ENCODE measurements around the gene RASL10B.
A peak's percentile ranks its signal among the peaks of the same experiment; 100 is the strongest.
"Not testable (repeated sequence)": the region's sequence is repeated elsewhere in the genome, so short reads cannot be mapped to it uniquely, and the experiment has no call there.

Gene RASL10B

DNA sequence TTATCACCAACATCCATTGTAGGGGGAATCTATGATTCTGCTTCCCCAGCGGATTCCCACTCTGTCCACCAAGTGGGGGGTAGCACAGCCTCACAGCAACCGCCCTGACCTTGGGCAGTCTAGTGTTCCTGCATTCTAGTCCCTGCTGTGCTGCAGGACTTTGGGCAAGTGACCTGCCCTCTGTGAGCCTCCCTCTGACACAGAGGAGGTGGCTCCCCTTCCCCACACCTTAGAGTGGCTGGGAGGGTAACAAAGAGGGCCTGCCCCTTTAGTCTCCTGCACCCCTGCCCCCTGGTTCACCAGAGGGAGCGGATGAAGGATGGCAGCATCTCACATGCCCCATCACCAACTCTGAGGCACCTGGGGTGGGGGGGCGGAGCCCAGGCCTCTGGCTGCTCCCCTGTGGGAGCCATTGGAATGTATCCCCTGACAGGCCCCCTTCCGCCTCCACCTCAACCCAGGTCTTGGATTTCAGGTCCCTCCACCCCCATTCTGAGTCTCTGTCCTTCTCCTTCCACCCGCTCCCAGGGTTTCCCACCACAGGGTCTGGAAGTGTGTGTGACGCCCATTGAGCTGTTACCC is 11.5 kb downstream of the RASL10B start:
- DNase-seq (ENCODE audit: low read depth) = no peak

DNA sequence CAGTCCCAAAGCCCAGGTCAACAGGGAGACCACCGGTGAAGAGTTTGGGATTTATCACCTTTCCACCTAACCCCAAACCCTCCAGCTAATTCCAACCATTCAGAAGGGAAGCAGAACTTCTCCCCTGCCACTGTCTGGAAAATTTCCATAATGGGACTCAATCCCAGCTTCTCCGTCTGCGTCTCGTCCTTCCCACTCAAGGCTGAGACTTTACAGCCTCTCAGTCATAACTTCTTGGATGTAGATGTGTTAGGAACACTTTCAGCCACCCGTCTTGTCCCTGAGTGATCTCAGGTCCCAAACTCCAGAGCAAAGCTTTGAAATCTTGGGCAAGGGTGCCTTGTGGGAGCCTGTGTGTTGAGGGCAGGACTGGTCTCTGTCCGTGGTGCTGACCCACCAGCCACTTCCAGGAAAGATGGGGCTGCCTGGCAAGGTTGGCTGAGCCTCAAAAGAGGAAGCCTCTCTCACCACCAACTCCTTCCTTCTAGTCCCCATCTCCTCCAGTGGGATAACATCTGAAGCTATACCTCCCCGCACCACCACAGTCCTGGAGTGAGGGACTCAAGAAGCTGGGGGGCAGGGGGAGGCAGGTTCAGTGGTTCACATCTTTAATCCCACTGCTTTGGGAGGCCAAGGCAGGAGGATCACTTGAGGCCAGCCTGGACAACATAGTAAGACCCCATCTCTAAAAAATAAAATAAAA is 12.3 kb downstream of the RASL10B start:
- no peak for DNase-seq (ENCODE audit: low read depth)

DNA sequence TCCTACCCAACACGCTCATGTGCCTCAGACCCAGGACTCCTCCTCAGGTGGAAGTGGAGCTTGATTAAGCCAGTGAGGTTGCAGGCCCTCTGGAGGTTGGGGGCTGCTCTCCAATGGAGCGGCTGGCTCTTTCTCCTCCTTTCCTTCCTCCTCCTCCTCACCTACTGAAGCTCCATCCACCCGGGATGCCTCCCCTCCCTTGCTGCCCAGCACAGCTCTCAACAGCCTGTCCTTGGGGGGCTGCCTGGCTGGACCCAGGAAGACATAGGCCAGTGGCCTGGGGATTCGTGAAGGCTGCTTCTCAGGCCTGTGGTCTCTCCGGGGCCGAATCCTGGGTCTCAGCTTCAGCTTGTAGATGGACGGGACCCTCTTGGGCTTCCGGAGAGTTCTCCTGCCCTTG is 13.4 kb downstream of the RASL10B start:
- no peak for DNase-seq (ENCODE audit: low read depth)

DNA sequence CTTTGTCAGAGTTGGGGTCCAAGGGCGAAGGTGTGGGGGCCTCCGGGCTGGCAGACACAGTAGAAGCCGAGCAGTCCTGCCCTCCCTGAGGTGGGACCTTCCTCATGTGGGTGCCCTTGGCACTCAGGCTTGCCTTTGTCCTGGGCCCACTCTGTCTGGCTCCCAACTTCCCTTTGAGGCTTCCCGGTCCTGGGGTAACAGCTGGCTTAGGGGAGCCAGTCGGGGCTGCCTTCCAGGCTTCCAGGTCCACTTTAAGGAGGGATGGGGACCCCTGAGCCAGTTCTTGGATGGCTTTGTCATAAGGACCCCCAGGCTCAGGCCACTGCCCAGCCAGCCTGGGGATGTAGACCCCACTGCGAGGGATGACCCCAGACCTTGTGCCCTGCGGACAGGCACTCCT is 13.8 kb downstream of the RASL10B start:
- DNase-seq (ENCODE audit: low read depth) = no peak

DNA sequence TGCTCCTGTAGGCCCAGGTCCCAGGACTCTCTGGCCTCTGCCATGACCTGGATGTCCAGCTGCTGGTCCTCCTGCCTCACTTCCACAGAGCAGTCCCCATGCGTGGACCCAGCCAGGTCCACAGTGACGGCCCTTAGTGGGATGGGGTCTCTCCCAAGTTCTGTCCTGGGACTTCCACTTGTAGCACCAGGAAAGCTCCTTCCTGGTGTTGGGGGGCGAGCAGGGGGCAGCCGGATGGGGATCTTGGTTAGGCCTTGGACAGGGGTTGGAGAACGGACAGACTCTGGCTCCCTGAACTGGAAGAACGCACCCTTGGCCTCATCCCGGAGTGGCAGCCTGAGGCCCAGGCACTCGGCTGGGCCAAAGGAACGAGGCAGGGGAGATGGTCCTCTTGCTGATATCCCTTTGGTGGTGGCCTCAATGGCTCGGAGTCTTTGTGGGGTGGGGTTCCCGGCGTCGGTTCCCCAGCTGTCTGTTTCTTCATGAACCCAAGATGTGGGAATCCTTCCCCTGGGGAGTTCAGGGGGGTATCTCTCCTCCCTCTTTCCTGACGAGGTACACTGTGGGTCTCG is 14.4 kb downstream of the RASL10B start:
- no peak for DNase-seq (ENCODE audit: low read depth)

DNA sequence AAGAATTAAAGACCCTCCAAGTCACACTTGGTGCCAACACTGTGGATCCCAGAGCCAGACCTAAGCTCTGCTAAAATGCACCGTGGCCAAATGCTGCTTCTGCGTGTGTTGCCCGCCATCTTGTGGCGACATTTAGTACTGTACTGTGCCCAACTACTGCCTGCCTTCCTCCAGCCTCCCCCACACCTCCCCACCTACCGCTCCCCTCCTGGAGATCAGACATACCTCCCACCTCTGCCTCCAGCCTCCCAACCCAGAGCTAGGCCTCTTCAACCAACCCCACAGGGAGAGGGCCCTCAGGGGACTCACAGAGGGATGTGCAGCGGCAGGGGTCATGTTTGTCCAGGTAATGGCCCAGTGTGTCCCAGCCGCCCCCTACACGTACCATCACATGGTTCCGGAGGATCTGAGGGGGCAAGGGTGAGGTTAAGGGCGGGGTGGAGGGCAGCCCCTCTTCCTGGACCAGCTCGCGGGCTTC is 16.1 kb downstream of the RASL10B start:
- DNase-seq (ENCODE audit: low read depth) = peak; percentile 59

DNA sequence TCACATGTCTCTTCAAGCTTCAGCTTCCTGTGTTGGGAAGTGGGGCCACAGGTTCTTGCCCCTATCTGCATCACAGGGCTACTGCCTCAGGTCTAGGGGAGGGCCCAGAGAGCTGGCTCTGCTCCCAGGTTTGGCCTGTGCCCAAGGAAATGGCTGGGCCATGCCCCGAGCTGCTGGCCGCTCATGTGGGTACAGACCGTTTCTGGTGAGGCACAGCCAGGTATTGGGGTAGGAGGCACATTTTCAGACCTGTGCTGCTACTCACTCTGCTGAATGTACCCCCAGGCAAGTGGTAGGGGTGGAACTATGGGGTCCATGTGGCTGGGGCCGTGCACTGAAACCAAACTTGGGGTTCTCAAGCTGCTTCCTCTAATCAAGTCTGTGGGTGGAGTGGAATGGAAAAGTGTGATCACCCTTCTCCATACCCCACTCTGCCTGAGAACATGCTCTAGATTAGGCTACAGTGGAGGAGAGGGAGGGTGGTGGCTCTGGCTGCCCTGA is 17.0 kb downstream of the RASL10B start:
- DNase-seq (ENCODE audit: low read depth) = no peak

DNA sequence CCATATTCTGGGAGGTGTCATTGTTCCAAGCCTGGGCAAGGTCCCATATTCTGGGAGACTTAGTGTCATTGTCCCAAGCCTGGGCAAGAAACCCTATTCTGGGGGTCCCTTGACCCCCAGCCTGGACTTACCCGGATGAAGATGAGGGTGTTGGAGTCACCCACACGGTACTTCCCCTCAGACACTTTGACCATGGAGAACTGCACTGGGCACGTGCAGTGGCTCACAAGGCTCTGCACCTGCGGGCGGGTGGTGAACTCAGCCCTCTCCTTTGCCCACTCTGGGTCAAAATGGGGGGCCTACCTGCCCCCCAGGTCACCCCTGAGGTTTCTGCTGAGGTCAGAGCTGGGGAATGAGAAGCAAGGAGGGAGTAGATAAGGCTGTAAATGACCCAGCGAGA is 17.5 kb downstream of the RASL10B start:
- no peak for DNase-seq (ENCODE audit: low read depth)

DNA sequence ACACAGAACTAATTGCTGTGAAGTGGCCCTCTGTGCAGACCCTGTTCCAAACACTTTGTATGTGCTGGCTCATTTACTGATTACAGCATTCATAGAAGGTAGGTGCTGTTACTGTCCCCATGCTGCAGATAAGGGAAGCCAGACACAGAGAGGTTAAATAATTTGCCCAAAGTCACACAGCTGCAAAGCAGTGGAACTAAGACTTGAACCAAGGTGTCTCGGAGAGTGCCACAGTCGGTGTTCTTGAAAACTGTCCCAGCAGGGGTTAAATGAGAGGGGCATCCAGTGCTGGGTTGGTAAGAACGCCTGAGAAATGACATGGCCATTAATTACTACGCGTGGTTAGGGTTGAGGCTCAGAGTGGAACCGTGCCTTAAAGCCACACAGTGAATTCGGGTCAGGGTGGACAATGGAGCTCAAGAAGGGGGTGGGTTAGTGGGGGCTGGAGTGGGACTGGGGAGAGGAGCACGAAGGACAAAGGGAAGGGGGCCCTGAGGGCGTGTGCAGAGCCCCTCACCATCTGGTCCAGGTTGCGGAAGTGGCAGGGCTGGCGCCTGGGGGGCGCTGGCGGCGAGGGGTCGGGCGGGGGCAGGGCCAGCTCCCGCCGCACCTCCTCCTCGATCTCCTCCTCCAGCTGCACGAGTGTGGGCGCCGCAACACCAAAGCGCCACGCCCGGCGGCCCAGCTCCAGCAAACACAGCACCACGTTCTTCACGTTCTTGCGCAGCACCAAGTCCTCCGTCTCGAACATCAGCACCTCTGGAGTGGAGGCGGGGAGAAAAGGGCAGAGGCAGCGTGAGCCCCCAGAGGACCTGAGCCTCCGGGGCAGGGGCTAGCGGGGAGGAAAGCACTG is 18.3 kb downstream of the RASL10B start:
- no peak for DNase-seq (ENCODE audit: low read depth)

DNA sequence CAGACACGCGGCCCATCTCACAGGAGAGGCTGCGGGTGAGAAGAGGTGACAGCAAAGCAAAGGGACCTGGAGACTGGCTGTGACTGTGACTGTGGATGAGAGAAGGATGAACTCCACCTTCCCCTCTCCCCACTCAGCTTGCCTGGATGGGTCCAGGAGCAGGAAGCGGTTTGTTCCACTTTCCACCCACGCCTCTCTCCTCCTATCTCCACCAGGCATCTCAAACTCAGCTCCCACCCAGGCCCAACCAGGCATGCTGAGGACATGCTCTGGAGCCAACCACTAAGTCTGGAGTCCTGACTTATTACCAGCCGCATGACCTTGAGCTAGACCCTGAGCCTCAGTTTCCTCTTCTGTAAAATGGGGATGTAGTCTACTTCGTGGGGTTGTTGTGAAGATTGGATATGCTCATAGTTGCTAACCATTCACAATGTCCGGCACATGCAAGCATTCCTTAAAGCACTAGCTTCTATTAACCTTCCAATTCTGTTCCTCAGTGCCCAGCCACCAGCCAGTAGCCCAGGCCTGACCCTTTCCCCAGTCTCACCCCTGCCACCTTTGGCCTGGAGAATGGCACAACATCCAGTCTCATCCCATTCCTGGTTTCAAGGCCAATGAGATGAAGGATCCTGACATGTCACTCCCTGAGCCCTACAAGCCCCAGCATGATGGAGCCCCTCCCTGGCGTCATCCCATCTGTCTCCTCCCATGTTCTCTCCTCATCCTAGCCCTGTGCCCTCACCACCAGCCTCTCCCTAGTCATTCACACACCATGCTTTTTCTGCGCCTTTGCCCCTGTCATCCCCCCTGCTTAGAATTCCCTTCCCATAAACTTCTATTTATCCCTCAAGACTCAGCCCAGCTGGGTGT is 19.3 kb downstream of the RASL10B start:
- no peak for DNase-seq (ENCODE audit: low read depth)

DNA sequence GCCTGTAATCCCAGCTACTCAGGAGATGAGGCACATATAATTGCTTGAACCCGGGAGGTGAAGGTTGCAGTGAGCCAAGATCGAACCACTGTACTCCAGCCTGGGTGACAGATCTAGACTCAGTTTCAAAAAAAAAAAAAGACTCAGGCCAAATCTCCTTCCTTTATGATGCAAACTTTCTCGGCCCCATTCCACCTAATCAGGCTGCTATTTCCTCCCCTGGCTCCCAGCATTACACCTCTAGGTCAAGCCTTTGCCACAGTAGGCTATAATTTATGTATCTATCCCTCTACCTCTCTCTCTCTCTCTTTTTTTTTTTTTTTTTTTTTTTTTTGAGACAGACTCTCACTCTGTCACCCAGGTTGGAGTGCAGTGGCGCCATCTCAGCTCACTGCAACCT is 20.1 kb downstream of the RASL10B start:
- not testable (repeated sequence) for DNase-seq (ENCODE audit: low read depth)

DNA sequence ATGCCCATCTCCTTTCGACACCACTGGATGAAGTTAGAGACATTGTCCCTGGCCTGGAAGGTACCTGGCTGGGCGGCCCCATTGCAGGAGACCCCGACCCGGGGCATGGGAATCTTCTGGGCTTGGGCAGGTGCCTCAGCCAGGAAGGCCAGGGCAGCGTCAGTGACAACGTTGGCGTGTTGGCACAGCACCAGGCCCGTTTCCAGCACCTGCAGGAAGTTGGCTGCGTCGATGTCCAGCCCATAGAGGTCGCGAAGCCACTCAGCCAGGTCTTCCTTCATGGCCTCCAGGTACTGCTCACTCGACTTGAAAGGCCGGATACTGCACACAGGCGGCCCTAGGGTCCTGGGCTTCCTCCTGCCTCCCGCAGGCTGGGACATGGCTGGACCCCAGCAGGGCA is 21.0 kb downstream of the RASL10B start:
- no peak for DNase-seq (ENCODE audit: low read depth)

DNA sequence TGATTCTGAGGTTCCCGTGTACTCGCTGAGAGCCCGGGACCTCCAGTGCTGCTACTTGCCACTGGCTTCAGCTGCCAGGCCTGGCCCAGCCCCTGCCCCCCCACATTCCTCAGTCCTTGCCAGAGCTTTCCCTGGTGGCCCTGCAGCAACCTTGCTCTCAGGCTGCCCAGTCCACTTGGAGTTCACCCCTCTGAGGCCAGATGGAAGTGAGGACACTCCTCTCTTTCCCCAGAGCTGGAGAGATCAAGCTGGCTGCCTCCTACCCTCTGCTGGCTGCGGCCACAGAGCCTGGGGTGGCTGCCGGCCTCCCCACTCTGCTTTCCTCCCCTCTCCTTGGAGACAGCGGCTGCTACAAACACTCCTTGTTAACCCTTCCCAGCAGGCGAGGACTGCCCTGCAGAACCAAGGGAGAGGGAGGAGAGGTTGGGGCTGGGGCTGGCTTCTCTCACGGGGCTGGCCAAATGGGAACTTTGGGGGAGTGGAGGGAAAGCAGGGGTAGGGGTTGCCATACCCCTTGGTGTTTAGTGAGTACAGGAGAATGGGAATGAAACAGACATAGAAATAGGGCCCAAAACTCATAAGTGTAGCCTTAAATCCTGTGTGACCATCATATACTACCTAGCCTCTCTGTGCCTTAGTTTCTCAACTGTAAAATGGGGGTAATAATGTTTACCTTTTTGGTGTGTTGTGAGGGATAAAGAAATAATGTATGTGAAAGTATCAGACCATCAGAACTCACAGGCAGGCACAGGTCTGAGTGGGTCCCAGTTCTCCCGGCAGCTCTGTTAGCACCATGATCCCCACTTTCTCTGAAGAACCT is 21.7 kb downstream of the RASL10B start, which contains the start of gene GAS2L2:
Gene GAS2L2 (minus strand): TSS at position 295 of the 820 bp plus-strand sequence. CDS start 389 bp downstream, outside the sequence.
- no peak for DNase-seq (ENCODE audit: low read depth)

DNA sequence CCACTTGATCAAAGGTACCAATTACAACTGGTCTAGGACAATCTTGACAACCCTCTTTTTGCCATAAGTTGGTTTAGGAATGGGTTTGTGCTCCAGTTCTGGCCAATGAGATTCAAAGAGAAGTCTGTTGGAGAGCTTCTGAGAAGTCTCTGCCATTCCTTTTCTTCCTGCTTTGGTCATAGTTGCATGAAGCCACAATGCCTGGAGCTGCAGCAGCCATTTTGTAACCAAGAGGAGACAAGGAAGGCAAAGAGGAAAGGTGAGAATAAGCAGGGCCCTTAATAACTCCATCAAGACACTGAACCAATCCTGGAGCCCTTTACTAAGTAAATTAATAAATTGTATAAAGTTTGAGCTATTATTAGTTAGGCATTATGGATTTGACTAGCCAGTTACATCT is 25.8 kb downstream of the RASL10B start:
- no peak for DNase-seq (ENCODE audit: low read depth)

DNA sequence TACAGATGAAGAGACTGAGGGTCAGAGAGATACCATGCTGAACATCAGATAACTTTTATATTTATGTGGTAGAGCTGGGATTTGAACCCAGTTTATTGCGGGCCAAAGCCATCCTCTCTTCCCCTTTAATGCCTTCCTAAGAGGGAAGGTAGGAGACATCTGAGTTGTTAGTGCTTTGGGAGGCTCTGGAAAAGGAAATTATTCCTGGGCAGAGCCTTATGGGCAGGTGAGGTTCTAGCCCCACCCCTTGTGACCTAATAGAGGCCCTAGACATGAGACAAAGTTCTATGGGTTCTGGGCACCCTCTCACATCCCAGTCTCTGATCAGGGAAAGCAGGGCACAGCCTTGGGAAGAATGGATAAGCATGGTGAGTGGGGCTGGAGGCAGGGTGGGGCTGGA is 29.1 kb downstream of the RASL10B start, which contains the start of gene C17orf50:
Gene C17orf50 (plus strand): TSS at position 301 of the 400 bp plus-strand sequence. CDS start 55 bp downstream, at position 356.
- DNase-seq (ENCODE audit: low read depth) = no peak

DNA sequence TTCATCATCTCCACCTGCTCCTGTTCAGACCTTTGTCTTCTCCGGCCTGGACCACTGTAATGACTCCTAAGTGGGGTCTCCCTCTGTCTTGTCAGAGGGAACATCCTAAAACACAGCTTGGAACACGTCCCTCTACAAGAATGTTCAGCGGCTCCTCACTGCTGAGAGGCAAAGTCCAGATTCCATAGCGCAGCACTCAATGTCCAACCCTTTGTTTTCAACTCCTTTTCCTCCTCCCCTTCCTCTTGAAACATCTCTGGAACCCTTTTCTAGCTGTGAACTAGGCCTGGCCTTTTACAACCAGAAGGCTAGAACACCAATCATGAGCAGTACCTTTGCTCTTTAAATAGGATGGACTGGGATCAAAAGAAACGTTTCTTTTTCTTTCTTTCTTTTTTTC is 30.2 kb downstream of the RASL10B start:
- no peak for DNase-seq (ENCODE audit: low read depth)

DNA sequence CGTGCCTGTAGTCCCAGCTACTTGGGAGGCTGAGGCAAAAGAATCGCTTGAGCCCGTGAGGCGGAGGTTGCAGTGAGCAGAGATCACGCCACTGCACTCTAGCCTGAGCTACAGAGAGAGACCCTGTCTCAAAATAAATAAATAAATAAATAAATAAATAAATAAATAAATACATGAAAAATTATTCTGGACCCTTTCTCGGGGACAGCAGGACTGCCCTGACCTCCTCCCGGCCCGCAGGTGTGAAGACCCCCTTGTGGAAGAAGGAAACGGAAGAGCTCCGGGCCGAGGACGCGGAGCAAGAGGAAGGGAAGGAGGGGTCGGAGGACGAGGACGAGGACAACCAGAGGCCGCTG is 32.3 kb downstream of the RASL10B start:
- no peak for DNase-seq (ENCODE audit: low read depth)

DNA sequence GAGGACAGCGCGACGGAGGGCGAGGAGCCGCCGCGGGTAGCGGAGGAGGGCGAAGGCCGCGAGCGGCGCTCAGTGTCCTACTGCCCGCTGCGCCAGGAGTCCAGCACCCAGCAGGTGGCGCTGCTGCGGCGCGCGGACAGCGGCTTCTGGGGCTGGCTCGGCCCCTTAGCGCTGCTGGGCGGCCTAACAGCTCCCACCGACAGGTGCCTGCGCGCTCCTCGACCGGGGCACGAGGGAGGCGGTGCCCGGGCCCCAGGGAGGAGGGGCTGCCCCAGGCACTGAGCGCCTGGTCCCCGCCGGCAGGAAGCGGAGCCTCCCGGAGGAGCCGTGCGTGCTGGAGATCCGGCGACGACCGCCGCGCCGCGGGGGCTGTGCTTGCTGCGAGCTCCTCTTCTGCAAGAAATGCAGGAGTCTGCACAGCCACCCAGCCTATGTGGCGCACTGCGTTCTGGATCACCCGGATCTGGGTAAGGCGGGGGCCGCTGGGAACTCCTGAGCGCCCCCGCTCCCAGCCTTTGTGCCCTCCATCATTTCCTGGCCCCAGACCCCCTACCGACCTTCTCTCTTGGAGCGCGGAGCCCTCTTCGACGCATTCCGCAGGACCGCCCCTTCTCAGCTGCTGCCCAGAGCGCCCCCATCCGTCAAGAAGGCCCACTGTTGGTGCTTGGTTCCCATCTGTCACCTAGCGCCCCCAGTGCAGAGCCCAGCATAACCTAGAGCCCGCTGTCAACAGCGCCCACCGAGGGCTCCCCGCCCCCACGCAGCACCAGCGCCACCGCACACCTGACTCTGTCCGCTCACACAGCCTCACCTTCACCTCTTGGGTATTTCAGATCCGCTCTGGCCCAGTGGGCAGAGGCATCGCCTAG is 32.9 kb downstream of the RASL10B start:
- DNase-seq (ENCODE audit: low read depth) = peak; percentile 67

DNA sequence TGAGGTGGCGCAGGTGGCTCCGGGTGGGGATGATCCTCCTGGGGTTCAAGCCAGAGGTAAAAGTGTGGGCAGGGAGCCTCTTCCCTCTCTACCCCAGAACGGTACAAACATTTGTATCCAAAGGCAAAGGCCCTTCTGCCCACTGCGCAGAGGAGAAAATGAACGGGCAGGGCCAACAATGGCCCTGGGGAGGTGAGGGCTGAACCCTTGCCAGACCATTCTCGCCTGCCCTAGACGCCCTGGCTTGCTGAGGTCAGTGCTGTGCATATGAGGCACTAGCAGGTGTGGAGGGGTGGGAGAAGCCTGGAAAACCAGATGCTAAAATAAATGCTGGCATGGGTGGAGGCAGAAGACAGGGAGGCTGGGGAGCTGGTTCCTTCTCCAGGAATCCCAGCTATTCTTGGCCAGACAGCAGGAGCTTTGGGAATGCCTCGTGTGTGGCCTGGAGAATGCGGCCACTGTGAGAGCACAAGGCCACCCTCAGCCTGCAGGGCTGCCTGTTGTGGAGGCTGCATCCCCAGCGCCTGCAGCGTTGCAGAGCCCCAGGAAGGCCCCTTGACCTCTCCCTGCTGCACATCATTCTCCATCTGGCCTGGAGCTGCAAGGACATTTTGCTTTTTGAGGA is 33.8 kb downstream of the RASL10B start:
- no peak for DNase-seq (ENCODE audit: low read depth)
